Muscle layer of colon (tissue), 2 donors: ENCODE data around the gene FBLN7.

Experiments used
- H3K27ac ChIP-seq: one replicate; pipeline ENCODE4 v1.7.0; 2013; ENCODE audit warnings: low read depth, mild to moderate bottlenecking, low read length, moderate library complexity
- H3K27me3 ChIP-seq, 2 donors: one replicate each; pipeline ENCODE4 v1.7.0; 2013; ENCODE audit warnings: low read length in 2 of 2, mild to moderate bottlenecking in 2 of 2; ENCODE audit not compliant: insufficient read depth in 2 of 2, control insufficient read depth in 1 of 2
- H3K36me3 ChIP-seq: one replicate; pipeline ENCODE4 v1.7.0; 2013; ENCODE audit warnings: mild to moderate bottlenecking, low read length; ENCODE audit not compliant: insufficient read depth
- H3K4me1 ChIP-seq: one replicate; pipeline ENCODE4 v1.7.0; 2013; ENCODE audit warnings: mild to moderate bottlenecking, low read length; ENCODE audit not compliant: insufficient read depth
- H3K4me3 ChIP-seq, 2 donors: one replicate each; pipeline ENCODE4 v1.7.0; 2013; ENCODE audit warnings: low read length in 2 of 2, low read depth in 1 of 2, mild to moderate bottlenecking in 1 of 2, moderate library complexity in 1 of 2
- H3K9ac ChIP-seq: one replicate; pipeline ENCODE4 v1.7.0; 2013; ENCODE audit warnings: low read length
- H3K9me3 ChIP-seq: one replicate; pipeline ENCODE4 v1.7.0; 2013; ENCODE audit warnings: mild to moderate bottlenecking, low read length
- donor health status: abdominal sarcoma.
- donor health status: Adenocarcinoma of cecum.

The FBLN7 gene

GRCh38 chr2:112141626-112142007, 3.4 kb downstream of the FBLN7 start:
- Histone ChIP-seq H3K4me3 (no peak overlapping the region), H3K27ac (no peak overlapping the region), H3K4me1 (no peaks in the 10 kb centered on the region), H3K36me3 (no peaks in the 10 kb centered on the region), H3K9me3 (no peaks in the 10 kb centered on the region), H3K9ac (no peak overlapping the region), H3K27me3 (peaks cover 5 to 9% of the 10 kb centered on the region in 2 donors)

- H3K9me3 ChIP-seq = no peaks in the 10 kb centered on the region
- H3K36me3 ChIP-seq = no peaks in the 10 kb centered on the region
- H3K27ac ChIP-seq = no peak overlapping the region
- no peak overlapping the region for H3K9ac ChIP-seq
- no peaks in the 10 kb centered on the region for H3K4me1 ChIP-seq
- H3K27me3 ChIP-seq = peaks cover 5 to 9% of the 10 kb centered on the region in 2 donors
- H3K4me3 ChIP-seq = no peak overlapping the region
Measured at GRCh38 chr2:112142525-112143078, 4.4 kb downstream of the FBLN7 start.

- H3K9ac ChIP-seq = no peak overlapping the region
- H3K4me3 ChIP-seq = no peak overlapping the region
- H3K36me3 ChIP-seq = no peaks in the 10 kb centered on the region
- no peak overlapping the region for H3K27ac ChIP-seq
- no peaks in the 10 kb centered on the region for H3K9me3 ChIP-seq
- no peaks in the 10 kb centered on the region for H3K4me1 ChIP-seq
- H3K27me3 ChIP-seq = peaks cover 0 to 4% of the 10 kb centered on the region in 2 donors
Measured at GRCh38 chr2:112143150-112143549, 5.0 kb downstream of the FBLN7 start.

GRCh38 chr2:112144966-112145365, 6.8 kb downstream of the FBLN7 start:
- no peak overlapping the region for H3K4me3 ChIP-seq
- no peaks in the 10 kb centered on the region for H3K36me3 ChIP-seq
- H3K27ac ChIP-seq = no peak overlapping the region
- no peak overlapping the region for H3K9ac ChIP-seq
- peaks cover 0 to 4% of the 10 kb centered on the region in 2 donors for H3K27me3 ChIP-seq
- H3K4me1 ChIP-seq = no peaks in the 10 kb centered on the region
- no peaks in the 10 kb centered on the region for H3K9me3 ChIP-seq

- Histone ChIP-seq H3K27me3 (no peaks in the 10 kb centered on the region), H3K36me3 (no peaks in the 10 kb centered on the region), H3K9ac (no peak overlapping the region), H3K4me1 (peaks cover 9% of the 10 kb centered on the region), H3K4me3 (no peak overlapping the region), H3K9me3 (no peaks in the 10 kb centered on the region), H3K27ac (no peak overlapping the region)
Measured at GRCh38 chr2:112147382-112148168, 9.4 kb downstream of the FBLN7 start.

- Histone ChIP-seq H3K4me3 (no peak overlapping the region), H3K4me1 (peaks cover 9% of the 10 kb centered on the region), H3K9me3 (no peaks in the 10 kb centered on the region), H3K9ac (no peak overlapping the region), H3K27ac (no peak overlapping the region), H3K36me3 (no peaks in the 10 kb centered on the region), H3K27me3 (no peaks in the 10 kb centered on the region)
Measured at GRCh38 chr2:112148477-112148876, 10.3 kb downstream of the FBLN7 start.

GRCh38 chr2:112149194-112149593, 11.0 kb downstream of the FBLN7 start:
- H3K9me3 ChIP-seq = no peaks in the 10 kb centered on the region
- H3K27ac ChIP-seq = no peak overlapping the region
- no peaks in the 10 kb centered on the region for H3K27me3 ChIP-seq
- H3K9ac ChIP-seq = no peak overlapping the region
- no peak overlapping the region for H3K4me3 ChIP-seq
- H3K4me1 ChIP-seq = peaks cover 9% of the 10 kb centered on the region
- no peaks in the 10 kb centered on the region for H3K36me3 ChIP-seq

- H3K27ac ChIP-seq = no peak overlapping the region
- no peaks in the 10 kb centered on the region for H3K36me3 ChIP-seq
- no peak overlapping the region for H3K4me3 ChIP-seq
- no peak overlapping the region for H3K9ac ChIP-seq
- H3K27me3 ChIP-seq = no peaks in the 10 kb centered on the region
- H3K4me1 ChIP-seq = peaks cover 9% of the 10 kb centered on the region
- no peaks in the 10 kb centered on the region for H3K9me3 ChIP-seq
Measured at GRCh38 chr2:112149866-112150435, 11.8 kb downstream of the FBLN7 start.

GRCh38 chr2:112150447-112150846, 12.3 kb downstream of the FBLN7 start:
- Histone ChIP-seq H3K4me1 (peaks cover 9% of the 10 kb centered on the region), H3K9ac (no peak overlapping the region), H3K36me3 (no peaks in the 10 kb centered on the region), H3K4me3 (no peak overlapping the region), H3K27me3 (no peaks in the 10 kb centered on the region), H3K9me3 (no peaks in the 10 kb centered on the region), H3K27ac (no peak overlapping the region)

GRCh38 chr2:112150851-112151250, 12.7 kb downstream of the FBLN7 start:
- Histone ChIP-seq H3K9ac (no peak overlapping the region), H3K36me3 (no peaks in the 10 kb centered on the region), H3K4me1 (peaks cover 9% of the 10 kb centered on the region), H3K9me3 (no peaks in the 10 kb centered on the region), H3K27me3 (no peaks in the 10 kb centered on the region), H3K27ac (no peak overlapping the region), H3K4me3 (no peak overlapping the region)

- H3K9ac ChIP-seq = no peak overlapping the region
- no peaks in the 10 kb centered on the region for H3K27me3 ChIP-seq
- no peaks in the 10 kb centered on the region for H3K36me3 ChIP-seq
- no peak overlapping the region for H3K27ac ChIP-seq
- peaks cover 9% of the 10 kb centered on the region for H3K4me1 ChIP-seq
- H3K9me3 ChIP-seq = no peaks in the 10 kb centered on the region
- H3K4me3 ChIP-seq = no peak overlapping the region
Measured at GRCh38 chr2:112151271-112151670, 13.1 kb downstream of the FBLN7 start.
